ENCODE data around the gene DOHH. TPM values are rescaled to one million over a fixed set of nuclear protein-coding genes. Genes with fewer than 3 reads are reported as not detected.

Gene DOHH
- total and polyA plus RNA-seq, 4 donors = 7.8 to 21.5 (median 19.3) TPM

- no peak for DNase-seq
- Histone ChIP-seq H3K4me3 (no peak overlapping the region), H3K9ac (ENCODE audit: insufficient read depth in 1 of 2, low read length in 2 of 2) (no peak overlapping the region), H3K36me3 (ENCODE audit: control insufficient read depth in 4 of 4, insufficient read depth in 4 of 4, low read length in 4 of 4) (no peaks in the 10 kb centered on the region), H3K27me3 (ENCODE audit: control insufficient read depth in 3 of 3, insufficient read depth in 3 of 3, low read length in 2 of 3) (no peaks in the 10 kb centered on the region), H3K27ac (ENCODE audit: low read depth in 1 of 2, low read length in 1 of 2) (no peak overlapping the region), H3K9me3 (ENCODE audit: control insufficient read depth in 4 of 4, insufficient read depth in 3 of 4, low read length in 3 of 4) (no peaks in the 10 kb centered on the region), H3K4me1 (ENCODE audit: control insufficient read depth in 5 of 5, insufficient read depth in 5 of 5, low read length in 5 of 5) (peaks cover 3 to 23% (median 9%) of the 10 kb centered on the region in 5 donors)
- WGBS, 2 donors = 78 to 80% methylated on average over 13 of the region's 13 CpGs
- no peak for TF ChIP-seq CTCF (IDR thresholded peaks at IDR 0.05; ENCODE audit: control extremely low read depth, extremely low read depth)
- no peak for ATAC-seq (ENCODE audit: insufficient read depth, low FRiP score)
Measured at GRCh38 chr19:3503036-3503572, 2.6 kb upstream of the DOHH start.

GRCh38 chr19:3501780-3502179 lies 1.3 kb upstream of the DOHH start:
- no peak overlapping the region for H3K27ac ChIP-seq (ENCODE audit: low read depth in 1 of 2, low read length in 1 of 2)
- no peaks in the 10 kb centered on the region for H3K27me3 ChIP-seq (ENCODE audit: control insufficient read depth in 3 of 3, insufficient read depth in 3 of 3, low read length in 2 of 3)
- peaks cover 0 to 15% (median 4%) of the 10 kb centered on the region in 5 donors for H3K4me1 ChIP-seq (ENCODE audit: control insufficient read depth in 5 of 5, insufficient read depth in 5 of 5, low read length in 5 of 5)
- H3K4me3 ChIP-seq = no peak overlapping the region
- no peak overlapping the region for H3K9ac ChIP-seq (ENCODE audit: insufficient read depth in 1 of 2, low read length in 2 of 2)
- peaks cover 0 to 5% (median under 1%) of the 10 kb centered on the region in 4 donors for H3K36me3 ChIP-seq (ENCODE audit: control insufficient read depth in 4 of 4, insufficient read depth in 4 of 4, low read length in 4 of 4)
- H3K9me3 ChIP-seq (ENCODE audit: control insufficient read depth in 4 of 4, insufficient read depth in 3 of 4, low read length in 3 of 4) = peaks cover 0 to 1% (median 0%) of the 10 kb centered on the region in 4 donors
- ATAC-seq (ENCODE audit: insufficient read depth, low FRiP score) (no peak), DNase-seq (no peak)
- no peak for TF ChIP-seq CTCF (IDR thresholded peaks at IDR 0.05; ENCODE audit: control extremely low read depth, extremely low read depth)
- 89 to 97% methylated on average over 3 of the region's 3 CpGs for WGBS, 2 donors

GRCh38 chr19:3499738-3500428 lies 591 bp downstream of the DOHH start:
- Histone ChIP-seq H3K9ac (ENCODE audit: insufficient read depth in 1 of 2, low read length in 2 of 2) (peak overlapping the region; percentile 79 to 92), H3K27me3 (ENCODE audit: control insufficient read depth in 3 of 3, insufficient read depth in 3 of 3, low read length in 2 of 3) (no peaks in the 10 kb centered on the region), H3K9me3 (ENCODE audit: control insufficient read depth in 4 of 4, insufficient read depth in 3 of 4, low read length in 3 of 4) (peaks cover 0 to 3% (median 0%) of the 10 kb centered on the region in 4 donors), H3K27ac (ENCODE audit: low read depth in 1 of 2, low read length in 1 of 2) (peak overlapping the region; percentile 71 to 92), H3K36me3 (ENCODE audit: control insufficient read depth in 4 of 4, insufficient read depth in 4 of 4, low read length in 4 of 4) (peaks cover 4 to 15% (median 9%) of the 10 kb centered on the region in 4 donors), H3K4me1 (ENCODE audit: control insufficient read depth in 5 of 5, insufficient read depth in 5 of 5, low read length in 5 of 5) (peaks cover 0 to 10% (median 4%) of the 10 kb centered on the region in 5 donors), H3K4me3 (peak overlapping the region; percentile 74)
- WGBS, 2 donors = 22 to 25% methylated on average over 18 of the region's 18 CpGs
- DNase-seq (no peak), ATAC-seq (ENCODE audit: insufficient read depth, low FRiP score) (no peak)
- no peak for TF ChIP-seq CTCF (IDR thresholded peaks at IDR 0.05; ENCODE audit: control extremely low read depth, extremely low read depth)
